A549 (cell line): ENCODE measurements around the gene SH3PXD2A. TPM values are rescaled to one million over a fixed set of nuclear protein-coding genes. Genes with fewer than 3 reads are reported as not detected.

ENCODE experiments used
- ATAC-seq, 2 experiments: fragments of 200-7000 bp in 1 of 2; fragments of >200 bp in 1 of 2; cut with Nextera tagmentation in 1 of 2; cut with Tn5 transposase in 1 of 2; 3 replicates each; pipeline versions ENCODE4 v1.8.0 to v1.9.1; 2018 to 2020; ENCODE audit warnings: mild to moderate bottlenecking in 1 of 2, moderate library complexity in 1 of 2
- CTCF ChIA-PET: fragments of 300-600 bp; sonication (Branson Sonifier 250); formaldehyde crosslinking; extraction: SDS; loops from one replicate; lab custom pipeline; 2021; ENCODE audit warnings: antibody characterized with exemption, inconsistent platforms; lab: Yijun Ruan, JAX
- POLR2A ChIA-PET: fragments of 350-600 bp; formaldehyde crosslinking; extraction: SDS; loops from one replicate; lab custom pipeline; 2021; ENCODE audit warnings: antibody characterized with exemption, inconsistent platforms; lab: Yijun Ruan, JAX
- DNase-seq, 2 experiments: peaks; one replicate each; pipeline versions ENCODE4 v3.0.0 to v3.0.0-alpha.2; 2011 to 2016; ENCODE audit warnings: low read depth in 1 of 2, low spot score in 1 of 2
- FAIRE-seq: peaks from 2 replicates; lab custom pipeline; 2011; peaks lifted over from hg19 to GRCh38; lab: Jason Lieb, UNC
- H3K27ac ChIP-seq, 2 experiments: fragments of >200 bp; sonication (Bioruptor Twin); formaldehyde crosslinking; 3 replicates each; pipeline ENCODE4 v1.5.1; 2016 to 2017
- H3K4me1 ChIP-seq: fragments of >200 bp; sonication (Bioruptor Twin); formaldehyde crosslinking; 3 replicates; pipeline ENCODE4 v1.6.1; 2016
- H3K4me2 ChIP-seq: fragments of >200 bp; sonication (Bioruptor Twin); formaldehyde crosslinking; 3 replicates; pipeline ENCODE4 v1.6.1; 2016
- H3K4me3 ChIP-seq: fragments of >200 bp; sonication (Bioruptor Twin); formaldehyde crosslinking; 3 replicates; pipeline ENCODE4 v1.5.1; 2016
- H3K9me3 ChIP-seq: fragments of >200 bp; sonication (Bioruptor Twin); formaldehyde crosslinking; 3 replicates; pipeline ENCODE4 v1.6.1; 2016
- ATOH8 ChIP-seq: fragments of 250-450 bp; sonication (Bioruptor Pico); IDR thresholded peaks from 2 replicates; pipeline ENCODE4 v1.5.0; 2020; ENCODE audit warnings: low read depth, mild to moderate bottlenecking, moderate library complexity
- BCL3 ChIP-seq: fragments of >200 bp; sonication (Bioruptor Twin); formaldehyde crosslinking; IDR thresholded peaks from 3 replicates; pipeline ENCODE4 v1.6.1; 2016
- BHLHE40 ChIP-seq: IDR thresholded peaks from 2 replicates; pipeline ENCODE4 v1.6.1; 2012; ENCODE audit warnings: low read depth, low read length, inconsistent platforms
- CHD2 ChIP-seq: fragments of 150-350 bp; IDR thresholded peaks from 2 replicates; pipeline ENCODE4 v1.6.1; 2014; ENCODE audit warnings: low read length; ENCODE audit not compliant: partially characterized antibody
- EHF ChIP-seq: fragments of 250-450 bp; sonication (Bioruptor Pico); IDR thresholded peaks from 2 replicates; pipeline ENCODE4 v1.5.0; 2020; ENCODE audit warnings: mild to moderate bottlenecking
- EHMT2 ChIP-seq: fragments of 200-600 bp; sonication (generic); IDR thresholded peaks from 2 replicates; pipeline ENCODE4 v1.6.1; 2016; ENCODE audit warnings: antibody characterized with exemption, low read depth, mild to moderate bottlenecking, moderate library complexity
- ELK1 ChIP-seq: fragments of 150-350 bp; IDR thresholded peaks from 2 replicates; pipeline ENCODE4 v1.6.1; 2014; ENCODE audit warnings: low read depth, mild to moderate bottlenecking, low read length
- ESRRA ChIP-seq: fragments of 150-350 bp; IDR thresholded peaks from 2 replicates; pipeline ENCODE4 v1.6.1; 2014; ENCODE audit warnings: mild to moderate bottlenecking, low read length, borderline replicate concordance
- FOSB ChIP-seq: fragments of 250-450 bp; sonication (Bioruptor Pico); IDR thresholded peaks from 2 replicates; pipeline ENCODE4 v1.5.0; 2020; ENCODE audit warnings: mild to moderate bottlenecking, moderate library complexity
- GATA3 ChIP-seq: IDR thresholded peaks from 2 replicates; pipeline ENCODE4 v1.6.1; 2012; ENCODE audit warnings: borderline replicate concordance
- HEYL ChIP-seq: fragments of 250-450 bp; sonication (Bioruptor Pico); IDR thresholded peaks from 2 replicates; pipeline ENCODE4 v1.8.0; 2021; ENCODE audit warnings: mild to moderate bottlenecking, moderate library complexity
- HOXA7 ChIP-seq: fragments of 250-450 bp; sonication (Bioruptor Pico); IDR thresholded peaks from 2 replicates; pipeline ENCODE4 v1.5.0; 2020; ENCODE audit warnings: mild to moderate bottlenecking, moderate library complexity
- JUN ChIP-seq, 2 experiments: fragments of >200 bp; sonication (Bioruptor Twin); formaldehyde crosslinking; IDR thresholded peaks; 2 replicates in 1 of 2; 3 replicates in 1 of 2; pipeline ENCODE4 v1.6.1; 2016 to 2017
- JUNB ChIP-seq: fragments of >200 bp; sonication (Bioruptor Twin); formaldehyde crosslinking; IDR thresholded peaks from 2 replicates; pipeline ENCODE4 v1.6.1; 2016
- KDM1A ChIP-seq: fragments of 200-600 bp; sonication (generic); IDR thresholded peaks from 2 replicates; pipeline ENCODE4 v1.6.1; 2016; ENCODE audit warnings: low read depth, mild to moderate bottlenecking
- MAX ChIP-seq: IDR thresholded peaks from 2 replicates; pipeline ENCODE4 v1.6.1; 2012
- NFE2L2 ChIP-seq: fragments of 150-350 bp; conservative IDR thresholded peaks from 2 replicates; pipeline ENCODE4 v1.6.1; 2014; ENCODE audit warnings: low read length
- NPAS2 ChIP-seq: fragments of 250-450 bp; sonication (Bioruptor Pico); IDR thresholded peaks from 2 replicates; pipeline ENCODE4 v1.8.0; 2022; ENCODE audit warnings: mild to moderate bottlenecking, moderate library complexity, borderline replicate concordance
- PBX3 ChIP-seq: IDR thresholded peaks from 2 replicates; pipeline ENCODE4 v1.6.1; 2012
- PHF8 ChIP-seq: fragments of 200-600 bp; sonication (generic); IDR thresholded peaks from 2 replicates; pipeline ENCODE4 v1.6.1; 2016; ENCODE audit warnings: low read depth, mild to moderate bottlenecking, antibody characterized with exemption, moderate library complexity, borderline replicate concordance
- POLR2A ChIP-seq: IDR thresholded peaks from 2 replicates; pipeline ENCODE4 v1.6.1; 2012; ENCODE audit warnings: mild to moderate bottlenecking, low read length
- RAD21 ChIP-seq, 2 experiments: fragments of >200 bp in 1 of 2; sonication (Bioruptor Twin) in 1 of 2; formaldehyde crosslinking in 1 of 2; IDR thresholded peaks in 1 of 2; conservative IDR thresholded peaks in 1 of 2; 2 replicates in 1 of 2; 3 replicates in 1 of 2; pipeline ENCODE4 v1.6.1; 2012 to 2018; ENCODE audit warnings: inconsistent platforms in 1 of 2
- RFX5 ChIP-seq: fragments of 450-650 bp; IDR thresholded peaks from 2 replicates; pipeline ENCODE4 v1.7.1; 2014; ENCODE audit warnings: antibody characterized with exemption, mild to moderate bottlenecking, moderate library complexity
- RNF2 ChIP-seq: fragments of 200-600 bp; sonication (generic); IDR thresholded peaks from 2 replicates; pipeline ENCODE4 v1.6.1; 2016; ENCODE audit warnings: low read depth, mild to moderate bottlenecking, antibody characterized with exemption, moderate library complexity, borderline replicate concordance
- SMC3 ChIP-seq: fragments of >200 bp; sonication (Bioruptor Twin); formaldehyde crosslinking; IDR thresholded peaks from 3 replicates; pipeline ENCODE4 v1.6.1; 2018; ENCODE audit warnings: inconsistent platforms
- SREBF2 ChIP-seq: fragments of 450-650 bp; IDR thresholded peaks from 2 replicates; pipeline ENCODE4 v1.6.1; 2014; ENCODE audit warnings: mild to moderate bottlenecking, moderate library complexity
- TFCP2L1 ChIP-seq: fragments of 250-450 bp; sonication (Bioruptor Pico); IDR thresholded peaks from 2 replicates; pipeline ENCODE4 v1.5.0; 2021; ENCODE audit warnings: mild to moderate bottlenecking
- TP53 ChIP-seq: fragments of 250-450 bp; sonication (Bioruptor Pico); IDR thresholded peaks from 2 replicates; pipeline ENCODE4 v1.5.0; 2021; ENCODE audit warnings: mild to moderate bottlenecking, moderate library complexity
- ZFP36 ChIP-seq: fragments of 450-650 bp; IDR thresholded peaks from 2 replicates; pipeline ENCODE4 v1.6.1; 2014; ENCODE audit warnings: borderline replicate concordance; ENCODE audit not compliant: partially characterized antibody
- ZNF302 ChIP-seq: fragments of 250-450 bp; sonication (Bioruptor Pico); IDR thresholded peaks from 2 replicates; pipeline ENCODE4 v1.9.0; 2021; ENCODE audit warnings: inconsistent platforms, mild to moderate bottlenecking, moderate library complexity
- ZSCAN20 ChIP-seq: fragments of 250-450 bp; sonication (Bioruptor Pico); IDR thresholded peaks from 2 replicates; pipeline ENCODE4 v1.8.0; 2022; ENCODE audit warnings: mild to moderate bottlenecking, moderate library complexity
- WGBS: methylation state at CpG from one replicate; pipeline ENCODE4 v1.1.6; 2017; ENCODE audit errors: missing lambda C conversion rate; 5-methylcytosine and 5-hydroxymethylcytosine counted together
- polyA plus RNA-seq, 4 experiments: library from polyadenylated mRNA; depleted of rRNA in 3 of 4; stranded (reverse); fragments of >200 nt; fragmentation: RNase III in 1 of 4; extraction: RNeasy Plus Mini Kit Qiagen cat#74134 plus additional on column Dnase treatment in 1 of 4; gene quantifications; 2 replicates in 3 of 4; 3 replicates in 1 of 4; pipeline ENCODE4 v1.2.3, GENCODE V29; 2011 to 2017

The SH3PXD2A gene
- polyA plus RNA-seq, 2 of the 4 experiments (the other 2 are of a cell fraction), result 2.4 to 3.9 TPM

- TF ChIP-seq RAD21 (conservative IDR thresholded peaks at IDR 0.05 in 1 of 2, IDR thresholded peaks at IDR 0.05 in 1 of 2), result no peak
- no peak for TF ChIP-seq JUNB
- no peak for TF ChIP-seq ATOH8 (CRISPR knock-in tag)
- TF ChIP-seq ELK1, result no peak
- TF ChIP-seq ZSCAN20 (CRISPR knock-in tag), result no peak
- TF ChIP-seq PBX3, result no peak
- TF ChIP-seq TP53 (CRISPR knock-in tag), result no peak
- TF ChIP-seq SMC3, result no peak
- no peak for TF ChIP-seq RFX5
- no peak for TF ChIP-seq TFCP2L1 (CRISPR knock-in tag)
- no peak for TF ChIP-seq NFE2L2
- no peak for TF ChIP-seq HOXA7
- TF ChIP-seq GATA3, result no peak
- TF ChIP-seq MAX, result no peak
- TF ChIP-seq POLR2A, result no peak
- TF ChIP-seq BHLHE40, result no peak
- TF ChIP-seq JUN (IDR thresholded peaks at IDR 0.05), result no peak
- no peak for TF ChIP-seq HEYL (CRISPR knock-in tag)
- no peak for TF ChIP-seq ZFP36
- ATAC-seq (no peak), FAIRE-seq (no peak), DNase-seq (no peak)
- Histone ChIP-seq H3K27ac (no peak overlapping the region; a peak in 1 of 6 replicates), H3K4me1 (no peaks in the 10 kb centered on the region), H3K4me2 (no peak overlapping the region), H3K9me3 (no peaks in the 10 kb centered on the region), H3K4me3 (no peak overlapping the region)
- ChIA-PET CTCF (interaction anchor here (1.5 to 5.6 kb wide), 2 partner anchors 10 to 16 kb away, joined by 4 to 34 read pairs; no protein-coding TSS in a partner anchor), POLR2A (no interaction called here)
- 67% methylated on average over 3 of the region's 3 CpGs for WGBS
Measured at GRCh38 chr10:103549349-103549685, 306.1 kb downstream of the SH3PXD2A start.

GRCh38 chr10:103548581-103549348, 306.6 kb downstream of the SH3PXD2A start:
- Histone ChIP-seq H3K4me1 (no peaks in the 10 kb centered on the region), H3K9me3 (no peaks in the 10 kb centered on the region), H3K27ac (no peak overlapping the region), H3K4me3 (no peak overlapping the region), H3K4me2 (no peak overlapping the region)
- whole genome bisulfite sequencing, result 64% methylated on average over 12 of the region's 12 CpGs
- ATAC-seq (no peak), DNase-seq (no peak), FAIRE-seq (no peak)
- CTCF ChIA-PET, result interaction anchor here (1.5 to 5.6 kb wide), 2 partner anchors 9 to 16 kb away, joined by 4 to 34 read pairs; no protein-coding TSS in a partner anchor
- no peak for TF ChIP-seq ZSCAN20 (CRISPR knock-in tag)
- no peak for TF ChIP-seq CHD2
- TF ChIP-seq RFX5, result no peak
- POLR2A ChIA-PET, result no interaction called here

GRCh38 chr10:103548006-103548405, 307.4 kb downstream of the SH3PXD2A start:
- ATAC-seq, result no peak
- CTCF ChIA-PET, result interaction anchor here (1.1 to 5.6 kb wide), 5 partner anchors 10 to 78 kb away, joined by 3 to 34 read pairs (median 4); no protein-coding TSS in a partner anchor
- H3K27ac ChIP-seq, result no peak overlapping the region
- H3K4me3 ChIP-seq, result no peak overlapping the region
- POLR2A ChIA-PET, result no interaction called here
- no peaks in the 10 kb centered on the region for H3K9me3 ChIP-seq
- 0 out of 3 replicates have a peak, but pooled peaks cover 3% of the 10 kb centered on the region for H3K4me1 ChIP-seq
- DNase-seq, result no peak
- H3K4me2 ChIP-seq, result no peak overlapping the region
- 89% methylated on average over 3 of the region's 3 CpGs for WGBS
- FAIRE-seq, result no peak
- TF ChIP-seq RNF2 (no peak), SREBF2 (no peak), ESRRA (no peak), BCL3 (no peak), FOSB (CRISPR knock-in tag) (no peak), ZFP36 (no peak), RFX5 (no peak), KDM1A (no peak), EHF (CRISPR knock-in tag) (no peak), PHF8 (no peak), ZNF302 (CRISPR knock-in tag) (no peak), NPAS2 (no peak), NFE2L2 (no peak), EHMT2 (no peak), RAD21 (conservative IDR thresholded peaks at IDR 0.05 in 1 of 2, IDR thresholded peaks at IDR 0.05 in 1 of 2) (no peak)
